HuH-7 (cell line): ENCODE data around the gene CGREF1.
"Not testable (repeated sequence)": the region's sequence is repeated elsewhere in the genome, so short reads cannot be mapped to it uniquely, and the experiment has no call there.

Experiments used
- DNase-seq: peaks from one replicate; pipeline ENCODE4 v3.0.0; 2011; ENCODE audit warnings: low spot score

The CGREF1 gene

DNA sequence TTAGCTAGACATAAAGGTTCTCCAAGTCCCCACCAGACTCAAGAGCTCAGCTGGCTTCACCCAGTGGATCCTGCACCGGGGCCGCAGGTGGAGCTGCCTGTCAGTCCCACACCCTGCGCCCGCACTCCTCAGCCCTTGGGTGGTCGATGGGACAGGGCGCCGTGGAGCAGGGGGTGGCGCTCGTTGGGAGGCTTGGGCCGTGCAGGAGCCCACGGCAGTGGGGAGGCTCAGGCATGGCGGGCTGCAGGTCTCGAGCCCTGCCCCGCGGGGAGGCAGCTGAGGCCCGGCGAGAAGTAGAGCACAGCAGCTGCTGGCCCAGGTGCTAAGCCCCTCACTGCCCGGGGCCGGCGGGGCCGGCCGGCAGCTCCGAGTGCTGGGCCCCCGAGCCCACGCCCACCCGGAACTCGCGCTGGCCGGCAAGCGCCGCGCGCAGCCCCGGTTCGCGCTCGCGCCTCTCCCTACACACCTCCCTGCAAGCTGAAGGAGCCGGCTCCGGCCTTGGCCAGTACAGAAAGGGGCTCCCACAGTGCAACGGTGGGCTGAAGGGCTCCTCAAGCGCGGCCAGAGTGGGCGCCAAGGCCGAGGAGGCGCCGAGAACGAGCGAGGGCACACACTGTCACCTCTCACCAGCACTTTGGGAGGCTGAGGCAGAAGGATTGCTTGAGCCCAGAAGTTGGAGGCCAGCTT is 7.4 kb downstream of the CGREF1 start:
- DNase-seq: not testable (repeated sequence)

GRCh38 chr2:27110603-27111352 is 8.2 kb downstream of the CGREF1 start:
- not testable (repeated sequence) for DNase-seq

DNA sequence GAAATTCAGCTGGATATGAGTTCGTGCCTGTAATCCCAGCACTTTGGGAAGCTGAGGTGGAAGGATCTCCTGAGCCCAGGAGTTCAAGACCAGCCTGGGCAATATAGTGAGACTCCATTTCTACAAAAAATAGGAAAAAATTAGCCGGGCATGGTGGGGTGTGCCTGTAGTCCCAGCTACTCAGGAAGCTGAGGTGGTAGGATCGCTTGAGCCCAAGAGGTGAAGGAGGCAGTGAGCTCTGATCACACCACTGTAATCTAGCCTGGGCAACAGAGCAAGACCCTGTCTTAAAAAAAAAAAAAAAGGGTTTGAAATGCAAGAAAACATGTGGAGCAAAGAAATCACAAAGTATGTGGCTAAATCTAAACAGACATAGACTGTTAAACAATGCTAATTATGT is 9.8 kb downstream of the CGREF1 start:
- DNase-seq: no peak

- DNase-seq: no peak
Observed at GRCh38 chr2:27108221-27108620, 10.7 kb downstream of the CGREF1 start.

DNA sequence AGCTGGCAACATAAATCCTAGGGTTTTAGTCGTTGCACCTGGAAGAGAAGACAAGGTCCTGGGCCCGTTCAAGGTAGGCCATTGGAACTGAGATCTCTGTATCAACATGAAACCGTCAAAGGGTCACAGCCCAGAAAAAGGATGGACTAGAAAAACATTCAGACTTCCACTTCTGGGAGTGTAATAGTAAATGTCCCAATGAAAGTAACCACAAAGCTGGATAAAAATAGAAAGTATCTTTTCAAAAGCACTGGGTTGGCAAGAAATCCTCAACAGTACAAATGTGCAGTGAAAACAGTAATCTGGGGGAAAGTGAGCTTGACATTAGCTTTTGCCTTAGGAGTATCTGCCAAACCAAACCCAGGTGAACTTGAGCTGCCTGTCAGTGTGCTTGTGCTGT is 12.9 kb downstream of the CGREF1 start:
- DNase-seq: no peak

DNA sequence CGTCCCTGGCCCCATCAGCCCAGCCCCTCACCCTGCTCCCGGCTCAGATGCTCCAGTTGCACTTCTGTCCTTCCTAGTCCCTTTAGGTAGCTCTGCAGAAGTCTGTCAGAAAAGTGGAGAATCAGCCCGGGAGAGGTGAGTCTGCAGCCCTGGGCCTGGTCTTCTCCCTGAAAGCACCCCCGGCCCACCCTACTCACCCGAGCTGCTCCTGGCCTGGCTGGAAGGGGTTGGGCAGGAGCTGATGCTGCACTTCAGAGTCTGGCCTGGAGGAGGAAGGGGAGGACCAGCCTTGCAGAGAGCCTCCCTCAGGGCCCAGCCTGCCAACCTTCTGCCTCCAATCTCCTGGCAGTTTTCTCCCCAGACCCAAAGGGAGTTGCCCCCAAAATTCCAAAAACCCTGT is 16.6 kb downstream of the CGREF1 start:
- no peak for DNase-seq

GRCh38 chr2:27100036-27100435 is 18.9 kb downstream of the CGREF1 start:
- no peak for DNase-seq

GRCh38 chr2:27099334-27099955 is 19.5 kb downstream of the CGREF1 start:
- DNase-seq: no peak

- DNase-seq: no peak
Observed at GRCh38 chr2:27097341-27097740, 21.6 kb downstream of the CGREF1 start.

GRCh38 chr2:27096748-27097297 is 22.1 kb downstream of the CGREF1 start:
- DNase-seq: no peak

DNA sequence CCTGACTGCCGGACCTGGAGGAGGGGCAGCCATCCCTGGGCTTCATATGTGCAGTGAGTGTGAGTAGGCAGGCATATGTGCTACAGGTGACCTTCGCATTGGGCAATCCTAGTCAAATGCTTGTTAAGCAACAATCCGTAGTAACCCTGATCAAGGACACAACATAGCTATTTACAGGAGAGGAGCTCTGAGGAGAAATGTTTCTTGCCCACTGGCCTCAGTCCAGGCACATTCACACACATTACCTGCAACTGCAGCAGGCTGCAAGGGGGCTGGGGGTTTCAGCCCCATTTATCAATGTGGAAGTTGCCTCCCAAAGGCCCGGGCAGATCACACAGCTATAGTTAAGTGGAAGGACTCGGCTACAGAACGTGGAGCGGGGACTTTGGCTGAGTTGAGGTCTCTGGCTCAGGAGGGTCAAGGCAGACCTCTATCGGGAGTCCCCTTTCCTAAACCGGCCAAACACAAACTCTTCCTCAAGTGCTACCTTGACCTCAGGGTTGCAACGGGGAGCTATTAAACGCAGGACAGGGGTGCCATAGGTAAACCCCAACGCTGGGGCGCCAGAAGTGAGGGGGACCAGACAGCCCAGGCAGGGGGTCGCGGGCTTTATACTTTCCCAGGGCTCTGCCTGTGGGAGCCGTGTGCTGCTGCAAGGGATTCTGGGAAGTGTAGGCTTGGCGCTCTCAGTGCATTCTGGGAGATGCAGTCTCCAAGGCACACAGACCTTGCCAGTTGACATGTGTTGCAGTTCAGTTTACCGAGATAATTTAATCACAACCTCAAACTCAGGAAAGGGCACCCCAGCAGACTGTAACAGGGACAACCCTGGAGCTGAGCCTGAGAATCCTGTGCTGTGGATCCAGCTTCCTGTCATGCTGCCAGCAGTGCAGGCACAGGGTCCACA is 22.9 kb downstream of the CGREF1 start:
- peak; percentile 87 for DNase-seq

DNA sequence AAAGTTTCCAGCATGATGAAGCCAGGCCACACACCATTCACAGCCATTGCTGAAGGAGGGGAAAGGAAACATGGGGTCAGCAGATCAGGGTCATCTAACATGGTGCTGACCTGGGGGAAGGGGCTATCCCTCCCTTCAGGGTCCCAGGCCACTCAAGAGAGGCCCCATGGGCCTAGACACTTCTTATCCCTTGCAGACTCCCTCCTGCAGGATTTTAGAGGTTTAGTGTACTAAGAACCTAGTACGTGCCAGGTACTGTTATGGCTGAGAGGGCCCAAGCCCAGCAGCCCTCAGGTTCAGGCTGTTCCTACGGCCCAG is 23.5 kb downstream of the CGREF1 start:
- no peak for DNase-seq

GRCh38 chr2:27094353-27094984 is 24.5 kb downstream of the CGREF1 start:
- no peak for DNase-seq

DNA sequence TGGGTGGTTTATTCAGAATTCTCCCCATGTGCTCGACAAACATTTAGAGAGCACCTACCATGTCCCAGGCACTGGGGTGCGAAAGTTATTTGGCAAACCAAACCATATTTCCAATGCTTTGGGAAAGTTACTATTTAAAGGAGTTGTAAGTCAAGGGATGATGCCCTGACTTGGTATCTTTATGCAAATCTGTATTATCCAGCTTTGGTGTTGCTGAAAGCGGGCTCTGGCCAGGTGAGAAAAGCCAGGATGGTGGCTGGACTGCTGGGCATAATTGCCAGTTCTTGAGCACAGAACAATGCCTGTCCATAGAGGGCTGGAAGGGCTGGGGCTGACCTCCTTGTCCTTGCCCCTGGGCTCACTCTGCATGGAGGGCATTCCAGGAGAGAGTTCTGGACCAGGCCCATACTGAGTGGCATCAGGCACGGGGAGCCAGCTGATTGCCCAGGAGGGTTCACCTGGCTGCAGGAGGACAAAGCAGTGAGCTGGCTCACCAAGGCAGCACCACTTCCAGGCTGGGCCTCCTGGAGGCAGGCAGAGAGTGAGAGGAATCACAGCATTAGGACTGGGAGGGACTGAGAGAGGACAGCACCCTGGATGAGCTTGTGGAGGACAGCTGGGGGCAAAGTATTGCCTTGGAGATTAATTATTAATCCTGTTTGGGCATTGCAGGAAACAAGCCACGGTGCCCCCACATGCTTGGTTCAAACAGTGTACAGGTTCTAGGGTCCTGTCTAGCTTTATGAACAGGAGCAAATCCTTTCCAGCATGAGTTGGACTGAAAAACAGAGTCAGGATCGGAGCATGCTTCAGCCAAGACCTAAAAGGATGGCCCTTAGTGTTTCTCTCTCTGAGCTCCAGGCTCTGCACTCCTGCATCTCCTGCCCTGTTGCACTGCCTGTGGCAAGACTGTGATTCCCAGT is 25.2 kb downstream of the CGREF1 start:
- DNase-seq: peak; percentile 83

DNA sequence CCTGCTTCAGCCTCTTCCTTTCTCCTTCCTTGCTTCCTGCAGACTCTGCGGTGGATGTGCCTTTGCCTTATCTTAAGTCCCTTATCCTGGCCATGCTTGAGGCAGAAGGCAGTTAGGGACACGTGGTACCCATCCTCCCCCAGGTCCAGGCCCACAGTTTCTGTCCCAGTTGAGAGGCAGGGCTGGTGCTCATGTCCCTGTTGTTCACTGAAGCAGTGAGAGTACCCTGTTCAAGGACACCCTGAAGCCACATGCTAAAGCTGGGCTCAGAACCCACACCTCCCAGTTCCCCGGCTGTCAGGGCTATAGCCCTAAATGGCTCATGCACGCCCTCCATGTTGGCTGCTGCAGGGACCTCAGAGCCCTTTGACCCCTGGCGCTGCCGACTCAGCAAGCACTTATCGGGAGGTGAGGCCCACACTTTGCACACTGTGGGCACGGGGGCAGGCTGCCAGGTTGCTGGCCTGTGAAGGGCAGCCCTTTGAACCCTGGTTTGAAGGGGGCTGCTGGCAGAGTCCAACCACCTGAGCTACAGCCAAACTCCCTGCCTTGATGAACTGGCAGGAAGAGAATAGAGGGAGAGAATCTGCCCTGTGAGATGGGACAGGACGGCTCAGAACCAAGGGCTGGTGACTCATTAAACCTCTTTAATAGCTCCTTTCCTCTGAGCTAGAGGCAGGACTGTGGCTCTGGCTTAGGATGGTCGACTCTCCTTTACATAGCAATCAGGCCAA is 26.1 kb downstream of the CGREF1 start:
- DNase-seq: no peak

DNA sequence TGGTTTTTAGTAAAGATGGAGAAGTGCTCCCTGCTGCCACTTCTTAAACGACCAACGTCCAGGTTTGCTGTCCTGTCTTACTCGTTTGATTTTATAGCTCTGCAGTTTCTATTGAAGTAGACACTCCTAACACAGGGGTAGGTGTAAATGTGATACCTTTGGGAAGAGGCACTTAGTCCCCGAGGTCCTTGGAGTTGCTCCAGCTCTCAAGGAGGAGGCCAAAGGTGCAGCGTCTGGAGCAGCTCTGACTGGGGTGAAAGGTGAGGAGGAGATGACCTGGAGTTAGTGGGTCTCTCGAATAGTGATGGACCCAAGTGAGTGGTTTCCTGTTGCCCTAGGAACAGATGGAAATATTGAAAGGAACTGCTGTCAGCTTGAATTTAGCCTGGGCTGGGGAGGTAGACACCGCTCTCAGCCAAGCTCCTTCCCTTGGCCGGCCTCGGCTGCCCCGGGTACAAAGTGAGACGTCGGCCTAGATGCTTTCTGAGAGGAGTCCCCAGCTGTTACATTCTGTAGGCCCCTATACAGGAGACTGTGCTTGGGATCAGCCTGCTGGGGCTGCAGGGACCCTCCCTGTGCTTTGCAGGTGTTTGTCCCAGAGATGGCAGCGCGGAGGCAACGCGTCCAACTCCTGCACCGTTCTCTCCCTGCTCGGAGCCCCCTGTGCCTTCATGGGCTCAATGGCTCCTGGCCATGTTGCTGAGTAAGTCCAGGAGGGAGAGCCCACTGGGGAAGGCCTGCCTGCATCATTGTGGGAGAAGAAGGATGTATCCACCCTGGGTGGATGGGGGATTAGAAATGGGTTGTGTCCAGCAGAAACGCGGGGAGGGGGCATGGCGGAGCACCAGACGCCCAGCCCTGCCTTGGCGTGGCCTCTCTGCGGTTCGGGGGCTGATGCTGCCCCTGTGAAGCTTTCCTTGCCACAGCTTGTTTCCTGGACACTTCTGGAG is 26.9 kb downstream of the CGREF1 start:
- no peak for DNase-seq

- DNase-seq: no peak
Observed at GRCh38 chr2:27089111-27089954, 29.6 kb downstream of the CGREF1 start.

DNA sequence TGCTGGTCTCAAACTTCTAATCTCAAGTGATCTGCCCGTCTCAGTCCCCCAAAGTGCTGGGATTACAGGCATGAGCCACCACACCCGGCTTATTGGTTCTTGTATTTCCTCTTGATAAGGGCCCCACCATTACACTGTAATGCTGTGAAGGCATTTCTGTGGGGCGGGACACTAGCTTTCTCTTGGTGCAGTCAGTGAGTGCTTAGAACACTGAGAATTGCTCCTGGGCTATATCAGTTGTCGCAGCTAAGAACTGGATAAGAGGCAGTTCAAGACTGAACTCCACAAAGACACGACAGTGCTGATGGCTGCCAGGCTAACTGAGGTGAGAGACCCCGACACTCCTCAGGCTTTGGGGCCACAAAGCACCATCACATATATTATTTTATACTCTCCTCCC is 30.3 kb downstream of the CGREF1 start:
- DNase-seq: no peak
